Stomach (tissue), 9 donors: Measurements from ENCODE around the gene OR10H4. TPM values are rescaled to one million over a fixed set of nuclear protein-coding genes. Genes with fewer than 3 reads are reported as not detected.

Experiments used
- DNase-seq, 2 donors: peaks; one replicate each; pipeline versions ENCODE4 v3.0.0 to v3.0.0-alpha.2; 2013 to 2019
- H3K27ac ChIP-seq, 5 donors: fragments of 200-600 bp in 4 of 5; sonication (generic) in 4 of 5; one replicate each; pipeline ENCODE4 v1.5.1; 2013 to 2019; ENCODE audit warnings: mild to moderate bottlenecking in 1 of 5, moderate library complexity in 1 of 5
- H3K27me3 ChIP-seq, 3 donors: fragments of 200-600 bp; sonication (generic); one replicate each; pipeline ENCODE4 v1.5.1; 2017 to 2019; ENCODE audit warnings: mixed run types in 1 of 3
- H3K36me3 ChIP-seq, 4 donors: fragments of 200-600 bp; sonication (generic); 1 replicate in 3 of 4; 2 replicates in 1 of 4; pipeline ENCODE4 v1.5.1; 2016 to 2019
- H3K4me1 ChIP-seq, 4 donors: fragments of 200-600 bp; sonication (generic); one replicate each; pipeline ENCODE4 v1.5.1; 2016 to 2019
- H3K4me3 ChIP-seq, 4 donors: fragments of 200-600 bp; sonication (generic) in 3 of 4; one replicate each; pipeline ENCODE4 v1.5.1; 2016 to 2019; ENCODE audit warnings: mild to moderate bottlenecking in 1 of 4
- H3K9me3 ChIP-seq, 4 donors: fragments of 200-600 bp; sonication (generic); one replicate each; pipeline ENCODE4 v1.5.1; 2016 to 2019
- EP300 ChIP-seq: sonication (generic); formaldehyde crosslinking; IDR thresholded peaks from one replicate; pipeline ENCODE4 v1.6.1; 2017; ENCODE audit warnings: antibody characterized with exemption
- POLR2A ChIP-seq, 4 donors: fragments of 450-650 bp; IDR thresholded peaks; one replicate each; pipeline ENCODE4 v1.6.1; 2016; ENCODE audit warnings: antibody characterized with exemption in 4 of 4, control low read depth in 2 of 4, mild to moderate bottlenecking in 1 of 4, moderate library complexity in 1 of 4
- POLR2AphosphoS5 ChIP-seq, 3 donors: sonication (generic); formaldehyde crosslinking; IDR thresholded peaks; one replicate each; pipeline ENCODE4 v1.6.1; 2016; ENCODE audit warnings: antibody characterized with exemption in 3 of 3
- WGBS, 5 donors: extraction: QIAGEN DNeasy Blood & Tissue Kit in 3 of 5; methylation state at CpG; one replicate each; pipeline versions ENCODE4 v1.1.5 to v1.1.7; 2013 to 2018; 5-methylcytosine and 5-hydroxymethylcytosine counted together
- intact Hi-C: fragments of 100-400 bp; cut with DNase I; formaldehyde crosslinking; loops from one replicate; pipeline ENCODE4 v1.15.1; 2023; ENCODE audit warnings: low total_unique reads
- polyA plus RNA-seq, 3 donors: library from polyadenylated mRNA; stranded (reverse); fragments of 200-250 nt; gene quantifications; one replicate each; pipeline ENCODE4 v1.2.3, GENCODE V29; 2013
- total RNA-seq, 5 donors: library from RNA; depleted of rRNA; stranded (reverse); fragments of >200 nt; gene quantifications; one replicate each; pipeline versions ENCODE4 v1.1.0 to v1.2.3, GENCODE V29; 2014 to 2016
- TF ChIP-seq, protein P1 (sequence below), 7 experiments: fragments of 450-650 bp in 4 of 7; fragments of 200-600 bp in 3 of 7; sonication (generic) in 3 of 7; IDR thresholded peaks; one replicate each; pipeline ENCODE4 v1.5.1; 2016 to 2019; ENCODE audit warnings: antibody characterized with exemption in 7 of 7, control low read depth in 2 of 7, mild to moderate bottlenecking in 1 of 7
- donor health status: healthy with polysubstance abuse.
- donor health status: Bipolar disorder and iron deficiency.
- donor health status: healthy.

The OR10H4 gene
- total and polyA plus RNA-seq, 8 donors, result not detected

DNA sequence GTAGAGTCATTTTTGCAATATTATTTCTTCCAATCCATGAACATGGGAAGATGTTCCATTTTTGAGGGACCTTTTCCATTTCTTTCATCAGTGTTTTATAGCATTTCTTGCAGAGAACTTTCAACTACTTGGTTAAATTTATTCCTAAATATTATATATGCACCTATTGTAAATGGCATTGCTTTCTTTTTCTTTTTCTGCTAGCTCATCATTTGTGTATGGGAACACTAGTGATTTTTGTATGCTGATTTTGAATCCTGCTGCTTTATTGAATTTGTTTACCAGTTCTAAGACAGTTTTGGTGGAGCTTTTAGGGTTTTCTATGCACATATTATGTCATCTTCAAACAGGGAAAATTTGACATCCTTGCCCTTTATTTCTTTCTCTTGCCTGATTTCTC, 43.8 kb upstream of the OR10H4 start:
- H3K4me1 ChIP-seq, result peaks cover 0 to under 1% (median under 1%) of the 10 kb centered on the region in 4 donors
- TF ChIP-seq POLR2AphosphoS5 (IDR thresholded peaks at IDR 0.05) (no peak), EP300 (no peak), POLR2A (IDR thresholded peaks at IDR 0.05) (no peak)
- TF ChIP-seq, protein P1, sequence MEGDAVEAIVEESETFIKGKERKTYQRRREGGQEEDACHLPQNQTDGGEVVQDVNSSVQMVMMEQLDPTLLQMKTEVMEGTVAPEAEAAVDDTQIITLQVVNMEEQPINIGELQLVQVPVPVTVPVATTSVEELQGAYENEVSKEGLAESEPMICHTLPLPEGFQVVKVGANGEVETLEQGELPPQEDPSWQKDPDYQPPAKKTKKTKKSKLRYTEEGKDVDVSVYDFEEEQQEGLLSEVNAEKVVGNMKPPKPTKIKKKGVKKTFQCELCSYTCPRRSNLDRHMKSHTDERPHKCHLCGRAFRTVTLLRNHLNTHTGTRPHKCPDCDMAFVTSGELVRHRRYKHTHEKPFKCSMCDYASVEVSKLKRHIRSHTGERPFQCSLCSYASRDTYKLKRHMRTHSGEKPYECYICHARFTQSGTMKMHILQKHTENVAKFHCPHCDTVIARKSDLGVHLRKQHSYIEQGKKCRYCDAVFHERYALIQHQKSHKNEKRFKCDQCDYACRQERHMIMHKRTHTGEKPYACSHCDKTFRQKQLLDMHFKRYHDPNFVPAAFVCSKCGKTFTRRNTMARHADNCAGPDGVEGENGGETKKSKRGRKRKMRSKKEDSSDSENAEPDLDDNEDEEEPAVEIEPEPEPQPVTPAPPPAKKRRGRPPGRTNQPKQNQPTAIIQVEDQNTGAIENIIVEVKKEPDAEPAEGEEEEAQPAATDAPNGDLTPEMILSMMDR (IDR thresholded peaks at IDR 0.05), result no peak
- intact Hi-C loops, result no loop called here
- peaks cover 0 to 12% (median 3%) of the 10 kb centered on the region in 4 donors for H3K9me3 ChIP-seq
- H3K4me3 ChIP-seq, result no peak overlapping the region
- peaks cover 0 to 24% (median 0%) of the 10 kb centered on the region in 3 donors for H3K27me3 ChIP-seq
- H3K27ac ChIP-seq, result no peak overlapping the region
- DNase-seq, result no peak
- no peaks in the 10 kb centered on the region for H3K36me3 ChIP-seq

DNA sequence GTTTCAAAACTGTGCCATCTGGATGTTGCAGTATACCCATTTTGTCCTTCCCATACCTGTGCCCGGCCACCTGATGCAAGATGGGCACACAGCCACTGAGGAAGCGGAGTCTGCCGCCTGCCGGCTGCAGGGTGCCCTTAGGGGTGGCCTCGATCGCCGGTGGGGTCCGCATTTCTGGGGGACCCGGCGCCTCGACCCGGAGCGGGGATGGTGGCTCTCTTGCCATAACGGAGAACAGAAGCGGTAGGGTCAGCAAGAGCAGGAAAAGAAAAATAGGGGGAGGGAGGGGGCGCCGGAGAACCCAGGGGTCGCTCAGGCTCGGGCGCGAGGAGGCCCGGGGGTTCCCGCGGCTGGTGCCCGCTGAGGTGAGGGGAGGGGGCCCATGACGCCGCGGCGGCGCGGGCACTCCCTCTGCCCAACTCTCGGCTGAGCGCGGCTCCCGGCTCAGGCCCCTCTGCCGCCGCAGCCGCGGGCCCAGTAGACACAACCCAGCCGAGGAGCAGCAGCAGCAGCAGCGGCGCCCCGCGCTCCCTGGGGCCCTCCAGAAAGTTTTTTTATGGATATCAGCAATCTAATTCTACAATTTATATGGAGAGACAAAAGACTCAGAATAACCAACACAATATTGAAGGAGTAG, 37.1 kb upstream of the OR10H4 start:
- Histone ChIP-seq H3K36me3 (peaks cover 0 to 19% (median 8%) of the 10 kb centered on the region in 4 donors), H3K27me3 (peaks cover 7 to 51% (median 9%) of the 10 kb centered on the region in 3 donors), H3K4me1 (peaks cover 0 to 7% (median 2%) of the 10 kb centered on the region in 4 donors), H3K4me3 (no peak overlapping the region), H3K27ac (no peak overlapping the region), H3K9me3 (peaks cover 4 to 28% (median 16%) of the 10 kb centered on the region in 4 donors)
- TF ChIP-seq POLR2AphosphoS5 (IDR thresholded peaks at IDR 0.05) (no peak), EP300 (no peak), POLR2A (IDR thresholded peaks at IDR 0.05) (no peak)
- TF ChIP-seq, protein P1 (IDR thresholded peaks at IDR 0.05), result no peak
- intact Hi-C loops, result no loop called here
- 2 to 17% (median 9%) methylated on average over 37 to 44 of the region's 44 CpGs for WGBS, 5 donors
- peak in 1 of 2 donors; percentile 17 for DNase-seq

DNA sequence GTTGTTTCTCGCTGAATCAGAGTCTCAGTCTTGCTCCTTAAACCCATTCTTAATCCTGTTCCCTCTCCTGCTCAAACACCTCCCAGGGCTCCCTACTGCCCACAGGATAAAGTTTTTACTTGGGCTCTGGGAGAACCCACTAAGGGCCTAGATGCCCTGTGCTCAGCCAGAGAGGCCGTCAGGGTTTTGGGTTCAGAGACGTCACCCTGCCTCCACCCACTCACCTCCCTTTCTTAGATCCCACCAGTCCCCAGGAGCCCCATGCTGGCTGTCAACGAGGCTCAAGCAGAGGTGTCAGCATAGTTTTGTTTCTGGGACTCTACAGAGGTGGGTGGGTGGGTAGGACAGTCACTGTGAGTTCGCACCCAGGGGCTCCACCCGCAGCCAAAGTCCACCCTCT, 35.4 kb upstream of the OR10H4 start:
- DNase-seq, result peak in 1 of 2 donors; percentile 13
- WGBS, 5 donors, result 53 to 70% (median 56%) methylated on average over 6 of the region's 6 CpGs
- H3K9me3 ChIP-seq, result peaks cover 4 to 25% (median 16%) of the 10 kb centered on the region in 4 donors
- no peak overlapping the region for H3K27ac ChIP-seq
- H3K36me3 ChIP-seq, result peaks cover 0 to 19% (median 8%) of the 10 kb centered on the region in 4 donors
- H3K4me3 ChIP-seq, result no peak overlapping the region
- TF ChIP-seq, protein P1 (IDR thresholded peaks at IDR 0.05), result no peak
- TF ChIP-seq POLR2AphosphoS5 (IDR thresholded peaks at IDR 0.05) (no peak), POLR2A (IDR thresholded peaks at IDR 0.05) (no peak), EP300 (no peak)
- intact Hi-C loops, result no loop called here
- H3K27me3 ChIP-seq, result peaks cover 7 to 51% (median 9%) of the 10 kb centered on the region in 3 donors
- H3K4me1 ChIP-seq, result peaks cover 0 to 7% (median 2%) of the 10 kb centered on the region in 4 donors

DNA sequence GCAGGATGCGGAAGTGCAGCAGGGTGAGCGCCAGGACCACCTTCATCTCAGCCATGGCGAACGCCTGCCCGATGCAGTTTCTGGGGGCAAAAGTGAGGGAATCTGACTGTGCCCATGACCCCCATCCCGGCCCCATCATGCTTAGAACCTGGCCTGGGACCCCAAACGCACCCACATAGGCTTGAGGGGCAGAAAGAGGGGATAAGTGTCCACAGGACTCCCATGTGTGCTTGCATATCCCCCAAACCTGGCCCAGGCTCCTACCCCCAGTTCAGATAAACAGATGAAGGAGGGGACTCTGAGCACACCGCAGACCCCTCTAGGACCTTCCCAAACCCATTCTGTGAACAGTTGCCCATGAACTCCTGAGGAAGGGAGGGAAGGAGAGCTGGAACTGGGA, 35.0 kb upstream of the OR10H4 start:
- Histone ChIP-seq H3K36me3 (peaks cover 0 to 19% (median 8%) of the 10 kb centered on the region in 4 donors), H3K27ac (no peak overlapping the region), H3K4me3 (no peak overlapping the region), H3K27me3 (peaks cover 7 to 48% (median 9%) of the 10 kb centered on the region in 3 donors), H3K4me1 (peaks cover 0 to 7% (median 2%) of the 10 kb centered on the region in 4 donors), H3K9me3 (peaks cover 4 to 25% (median 16%) of the 10 kb centered on the region in 4 donors)
- no peak for DNase-seq
- TF ChIP-seq POLR2AphosphoS5 (IDR thresholded peaks at IDR 0.05) (no peak), POLR2A (IDR thresholded peaks at IDR 0.05) (no peak), EP300 (no peak)
- TF ChIP-seq, protein P1 (IDR thresholded peaks at IDR 0.05), result no peak
- intact Hi-C loops, result no loop called here
- 83 to 93% (median 90%) methylated on average over 6 to 8 of the region's 8 CpGs for WGBS, 5 donors
